ENCODE data around the gene TSHZ2.

- TF ChIP-seq, protein P1, sequence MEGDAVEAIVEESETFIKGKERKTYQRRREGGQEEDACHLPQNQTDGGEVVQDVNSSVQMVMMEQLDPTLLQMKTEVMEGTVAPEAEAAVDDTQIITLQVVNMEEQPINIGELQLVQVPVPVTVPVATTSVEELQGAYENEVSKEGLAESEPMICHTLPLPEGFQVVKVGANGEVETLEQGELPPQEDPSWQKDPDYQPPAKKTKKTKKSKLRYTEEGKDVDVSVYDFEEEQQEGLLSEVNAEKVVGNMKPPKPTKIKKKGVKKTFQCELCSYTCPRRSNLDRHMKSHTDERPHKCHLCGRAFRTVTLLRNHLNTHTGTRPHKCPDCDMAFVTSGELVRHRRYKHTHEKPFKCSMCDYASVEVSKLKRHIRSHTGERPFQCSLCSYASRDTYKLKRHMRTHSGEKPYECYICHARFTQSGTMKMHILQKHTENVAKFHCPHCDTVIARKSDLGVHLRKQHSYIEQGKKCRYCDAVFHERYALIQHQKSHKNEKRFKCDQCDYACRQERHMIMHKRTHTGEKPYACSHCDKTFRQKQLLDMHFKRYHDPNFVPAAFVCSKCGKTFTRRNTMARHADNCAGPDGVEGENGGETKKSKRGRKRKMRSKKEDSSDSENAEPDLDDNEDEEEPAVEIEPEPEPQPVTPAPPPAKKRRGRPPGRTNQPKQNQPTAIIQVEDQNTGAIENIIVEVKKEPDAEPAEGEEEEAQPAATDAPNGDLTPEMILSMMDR (IDR thresholded peaks at IDR 0.05; ENCODE audit: extremely low read depth in 1 of 2, insufficient read depth in 1 of 2, low read depth in 1 of 2, low read length in 2 of 2): no peak
- TF ChIP-seq POLR2AphosphoS5 (IDR thresholded peaks at IDR 0.05; ENCODE audit: insufficient read depth, low read depth, low read length) (no peak), POLR2A (IDR thresholded peaks at IDR 0.05; ENCODE audit: low read depth, low read length) (no peak)
These were observed 255.4 kb downstream of the TSHZ2 start for GRCh38 chr20:53227523-53227922.
